ENCODE data around the gene FMNL3.

The FMNL3 gene

GRCh38 chr12:49627752-49628360 lies 79.3 kb downstream of the FMNL3 start:
- TF ChIP-seq, protein P1, sequence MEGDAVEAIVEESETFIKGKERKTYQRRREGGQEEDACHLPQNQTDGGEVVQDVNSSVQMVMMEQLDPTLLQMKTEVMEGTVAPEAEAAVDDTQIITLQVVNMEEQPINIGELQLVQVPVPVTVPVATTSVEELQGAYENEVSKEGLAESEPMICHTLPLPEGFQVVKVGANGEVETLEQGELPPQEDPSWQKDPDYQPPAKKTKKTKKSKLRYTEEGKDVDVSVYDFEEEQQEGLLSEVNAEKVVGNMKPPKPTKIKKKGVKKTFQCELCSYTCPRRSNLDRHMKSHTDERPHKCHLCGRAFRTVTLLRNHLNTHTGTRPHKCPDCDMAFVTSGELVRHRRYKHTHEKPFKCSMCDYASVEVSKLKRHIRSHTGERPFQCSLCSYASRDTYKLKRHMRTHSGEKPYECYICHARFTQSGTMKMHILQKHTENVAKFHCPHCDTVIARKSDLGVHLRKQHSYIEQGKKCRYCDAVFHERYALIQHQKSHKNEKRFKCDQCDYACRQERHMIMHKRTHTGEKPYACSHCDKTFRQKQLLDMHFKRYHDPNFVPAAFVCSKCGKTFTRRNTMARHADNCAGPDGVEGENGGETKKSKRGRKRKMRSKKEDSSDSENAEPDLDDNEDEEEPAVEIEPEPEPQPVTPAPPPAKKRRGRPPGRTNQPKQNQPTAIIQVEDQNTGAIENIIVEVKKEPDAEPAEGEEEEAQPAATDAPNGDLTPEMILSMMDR (IDR thresholded peaks at IDR 0.05; ENCODE audit: borderline replicate concordance, control extremely low read depth, extremely low read depth, insufficient read depth, missing control alignments): no peak
- no peak for DNase-seq (ENCODE audit: low spot score)
- in situ Hi-C loops (cut with MboI; ENCODE audit: low sequenced_read_pairs, unreplicated experiment): no loop called here

- no peak for DNase-seq (ENCODE audit: low spot score)
- TF ChIP-seq, protein P1 (IDR thresholded peaks at IDR 0.05; ENCODE audit: borderline replicate concordance, control extremely low read depth, extremely low read depth, insufficient read depth, missing control alignments): no peak
- in situ Hi-C loops (cut with MboI; ENCODE audit: low sequenced_read_pairs, unreplicated experiment): no loop called here
Measured at GRCh38 chr12:49626836-49627235, 80.4 kb downstream of the FMNL3 start.

DNA sequence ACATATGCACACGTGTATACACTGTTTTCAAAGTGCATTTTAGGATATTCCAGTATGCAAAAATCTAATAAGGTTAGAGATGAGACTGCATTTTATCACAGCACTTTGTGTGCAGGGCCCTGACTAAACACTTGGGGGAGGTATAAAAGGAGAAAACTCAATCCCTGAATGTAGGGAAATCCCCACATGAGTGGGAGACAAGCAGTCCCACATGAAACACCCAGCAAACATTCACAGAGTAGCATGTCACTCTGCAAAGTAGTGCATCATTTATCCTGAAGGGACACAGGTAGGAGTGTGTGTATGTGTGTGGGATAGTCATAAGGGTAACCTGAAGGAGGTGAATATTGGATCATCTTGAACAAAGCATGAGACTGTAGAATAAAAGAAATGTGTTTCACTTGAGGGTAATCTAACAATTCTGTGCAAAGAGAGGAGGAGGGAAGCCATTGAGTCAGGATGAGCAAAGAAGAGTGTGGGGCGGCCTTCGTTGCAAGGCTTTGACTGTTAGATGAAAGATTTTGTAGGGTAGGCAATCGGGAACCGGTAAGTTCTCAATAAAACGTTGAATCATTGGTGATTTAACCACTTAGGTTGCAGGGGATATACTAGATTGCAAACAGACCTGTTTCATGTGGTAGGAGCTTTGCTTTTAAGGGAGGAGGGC lies 80.9 kb downstream of the FMNL3 start:
- TF ChIP-seq, protein P1 (IDR thresholded peaks at IDR 0.05; ENCODE audit: borderline replicate concordance, control extremely low read depth, extremely low read depth, insufficient read depth, missing control alignments): peak; percentile 30
- no peak for DNase-seq (ENCODE audit: low spot score)
- in situ Hi-C loops (cut with MboI; ENCODE audit: low sequenced_read_pairs, unreplicated experiment): no loop called here

- no peak for DNase-seq (ENCODE audit: low spot score)
- TF ChIP-seq, protein P1 (IDR thresholded peaks at IDR 0.05; ENCODE audit: borderline replicate concordance, control extremely low read depth, extremely low read depth, insufficient read depth, missing control alignments): no peak
- in situ Hi-C loops (cut with MboI; ENCODE audit: low sequenced_read_pairs, unreplicated experiment): no loop called here
Measured at GRCh38 chr12:49624921-49625577, 82.2 kb downstream of the FMNL3 start.

DNA sequence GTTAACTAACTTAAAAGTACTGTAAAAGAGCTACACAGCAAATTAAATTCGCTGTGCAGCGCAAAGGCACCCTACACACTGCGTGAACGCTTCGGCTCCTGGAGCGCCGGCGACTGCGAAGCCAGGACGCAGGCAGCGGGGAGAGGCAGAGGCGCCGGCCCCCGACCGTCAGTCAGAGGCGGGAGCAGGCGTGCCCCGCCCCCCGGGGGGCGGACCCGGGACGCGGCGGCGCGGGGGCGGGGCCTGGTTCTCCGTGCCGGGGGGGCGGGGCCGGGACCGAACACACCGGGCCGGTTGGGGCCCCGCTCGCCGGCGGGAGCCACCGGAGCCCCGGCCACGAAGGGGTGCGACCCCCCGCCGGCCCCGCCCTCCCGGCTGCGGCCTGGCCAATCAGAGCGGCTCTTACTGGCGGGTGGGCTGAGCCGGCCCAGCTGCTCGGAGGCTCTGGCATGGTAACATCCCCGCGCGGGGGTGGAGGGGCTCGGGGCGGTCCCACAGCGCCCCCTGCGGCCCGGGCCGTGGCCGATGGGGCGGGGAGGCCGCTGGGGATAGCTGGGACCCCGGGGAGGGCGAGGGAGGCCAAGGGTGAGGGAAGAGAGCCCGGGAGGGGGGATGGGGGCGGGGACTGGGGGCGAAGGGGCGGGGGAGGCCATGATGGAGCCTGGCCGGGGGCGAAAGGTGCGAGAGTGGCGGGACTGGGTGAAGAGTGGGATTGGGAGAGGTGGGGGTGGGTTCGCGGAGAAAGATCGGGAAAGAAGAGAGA lies 83.9 kb downstream of the FMNL3 start, which contains the start of gene PRPF40B:
TSS of gene PRPF40B (plus strand) at position 420 of the 763 bp plus-strand sequence. CDS start at position 450, 30 bp downstream.
- peak; percentile 98 for DNase-seq (ENCODE audit: low spot score)
- TF ChIP-seq, protein P1 (IDR thresholded peaks at IDR 0.05; ENCODE audit: borderline replicate concordance, control extremely low read depth, extremely low read depth, insufficient read depth, missing control alignments): peak; percentile 80
- in situ Hi-C loops (cut with MboI; ENCODE audit: low sequenced_read_pairs, unreplicated experiment): no loop called here

DNA sequence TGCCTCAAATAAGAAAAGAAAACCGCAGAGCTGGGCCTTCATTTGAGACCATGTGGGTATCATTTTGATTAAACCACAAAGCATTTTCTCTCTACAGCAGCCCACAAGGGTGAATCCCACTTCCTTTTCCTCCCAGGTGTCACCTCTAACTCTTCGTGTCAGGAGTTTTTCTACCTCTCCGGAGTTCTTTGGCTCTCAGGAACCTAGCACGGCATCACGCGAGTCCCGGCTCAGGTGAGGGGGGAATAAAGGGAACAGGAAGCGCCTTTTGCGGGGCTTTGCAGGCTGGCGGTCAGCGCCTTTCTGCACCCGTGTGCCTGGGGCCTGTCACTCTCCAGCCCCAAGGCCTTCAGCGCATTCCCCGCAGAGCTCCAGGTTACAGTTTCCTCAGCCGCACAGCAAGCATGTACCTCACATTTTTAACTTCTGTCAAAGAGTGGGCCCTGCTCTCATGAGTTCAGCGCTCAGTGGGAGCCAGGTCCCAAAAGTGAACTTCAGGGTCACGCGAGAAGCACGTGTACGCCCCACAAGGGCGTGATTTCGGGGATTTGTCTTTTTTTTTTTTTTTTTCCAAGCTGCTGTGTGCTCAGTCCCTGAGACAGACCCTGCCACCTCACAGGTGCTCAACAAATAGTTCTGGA lies 84.6 kb downstream of the FMNL3 start:
- TF ChIP-seq, protein P1 (IDR thresholded peaks at IDR 0.05; ENCODE audit: borderline replicate concordance, control extremely low read depth, extremely low read depth, insufficient read depth, missing control alignments): no peak
- DNase-seq (ENCODE audit: low spot score): peak; percentile 63
- in situ Hi-C loops (cut with MboI; ENCODE audit: low sequenced_read_pairs, unreplicated experiment): no loop called here
